Hepatocyte (in vitro differentiated cells): ENCODE measurements around the gene CNBD2. TPM values are rescaled to one million over a fixed set of nuclear protein-coding genes. Genes with fewer than 3 reads are reported as not detected.

Source experiments
- DNase-seq: peaks from one replicate; pipeline ENCODE4 v3.0.0-alpha.2; 2016; ENCODE audit warnings: low spot score
- H2AFZ ChIP-seq: fragments of 200-600 bp; sonication (generic); 2 replicates; pipeline ENCODE4 v1.6.0; 2016; ENCODE audit warnings: antibody characterized with exemption, mild to moderate bottlenecking
- H3K27ac ChIP-seq: fragments of 200-600 bp; sonication (generic); 2 replicates; pipeline ENCODE4 v1.5.1; 2016; ENCODE audit warnings: mild to moderate bottlenecking
- H3K27me3 ChIP-seq: fragments of 200-600 bp; sonication (generic); 2 replicates; pipeline ENCODE4 v1.6.1; 2016
- H3K36me3 ChIP-seq: fragments of 200-600 bp; sonication (generic); replicated peaks from 2 replicates; pipeline ENCODE4 v1.5.1; 2016; ENCODE audit warnings: low read depth; ENCODE audit not compliant: insufficient read depth
- H3K4me1 ChIP-seq: fragments of 200-600 bp; sonication (generic); 2 replicates; pipeline ENCODE4 v1.5.1; 2016; ENCODE audit warnings: mild to moderate bottlenecking, moderate library complexity; ENCODE audit not compliant: insufficient read depth
- H3K4me2 ChIP-seq: fragments of 200-600 bp; sonication (generic); 2 replicates; pipeline ENCODE4 v1.6.0; 2016
- H3K4me3 ChIP-seq: fragments of 200-600 bp; sonication (generic); 2 replicates; pipeline ENCODE4 v1.5.1; 2016; ENCODE audit warnings: mild to moderate bottlenecking
- H3K79me2 ChIP-seq: fragments of 200-600 bp; sonication (generic); 2 replicates; pipeline ENCODE4 v1.6.0; 2017; ENCODE audit warnings: mild to moderate bottlenecking
- H3K9me2 ChIP-seq: fragments of 200-600 bp; sonication (generic); replicated peaks from 2 replicates; pipeline ENCODE4 v1.6.0; 2017; ENCODE audit warnings: mild to moderate bottlenecking; ENCODE audit not compliant: insufficient read depth
- H3K9me3 ChIP-seq: fragments of 200-600 bp; sonication (generic); 2 replicates; pipeline ENCODE4 v1.5.1; 2016; ENCODE audit warnings: low read depth, mild to moderate bottlenecking
- H4K20me1 ChIP-seq: fragments of 200-600 bp; sonication (generic); 2 replicates; pipeline ENCODE4 v1.6.0; 2016; ENCODE audit warnings: mild to moderate bottlenecking; ENCODE audit not compliant: insufficient read depth, poor library complexity, severe bottlenecking
- CTCF ChIP-seq: fragments of 200-600 bp; sonication (generic); IDR thresholded peaks from 2 replicates; pipeline ENCODE4 v1.5.1; 2016; ENCODE audit warnings: antibody characterized with exemption, mild to moderate bottlenecking; ENCODE audit not compliant: poor library complexity
- EZH2 ChIP-seq: fragments of 200-600 bp; sonication (generic); IDR thresholded peaks from 2 replicates; pipeline ENCODE4 v1.6.1; 2016; ENCODE audit warnings: antibody characterized with exemption, mild to moderate bottlenecking, borderline replicate concordance
- EZH2phosphoT487 ChIP-seq: fragments of 200-600 bp; sonication (generic); IDR thresholded peaks from one replicate; pipeline ENCODE4 v1.6.1; 2018; ENCODE audit warnings: antibody characterized with exemption, mild to moderate bottlenecking, low read depth, moderate library complexity; ENCODE audit not compliant: unreplicated experiment, severe bottlenecking
- WGBS: methylation state at CpG from one replicate; pipeline ENCODE4 v1.1.6; 2016; ENCODE audit warnings: low lambda C conversion rate; ENCODE audit errors: missing lambda C conversion rate; 5-methylcytosine and 5-hydroxymethylcytosine counted together
- polyA plus RNA-seq: library from polyadenylated mRNA; unstranded; fragments of >200 nt; fragmentation: Nextera tagmentation; extraction: Ambion mirVana; gene quantifications from 2 replicates; pipeline ENCODE4 v1.2.1, GENCODE V29; 2016
- total RNA-seq: library from RNA; depleted of rRNA; stranded (reverse); fragments of >200 nt; gene quantifications from 2 replicates; pipeline ENCODE4 v1.2.3, GENCODE V29; 2014

Gene CNBD2
- total and polyA plus RNA-seq, 2 experiments from 2014 or later: 4.7 TPM; not detected in 1

GRCh38 chr20:36035745-36036144, 67.4 kb downstream of the CNBD2 start:
- no peak overlapping the region for H3K4me2 ChIP-seq
- H2AFZ ChIP-seq: no peak overlapping the region
- H3K79me2 ChIP-seq: no peaks in the 10 kb centered on the region
- H3K27ac ChIP-seq: no peak overlapping the region
- no peaks in the 10 kb centered on the region for H3K36me3 ChIP-seq
- H3K4me3 ChIP-seq: no peak overlapping the region
- TF ChIP-seq EZH2phosphoT487 (no peak), EZH2 (no peak), CTCF (no peak)
- H3K9me3 ChIP-seq: no peaks in the 10 kb centered on the region
- H4K20me1 ChIP-seq: no peaks in the 10 kb centered on the region
- no peaks in the 10 kb centered on the region for H3K9me2 ChIP-seq
- WGBS: 92% methylated on average over 2 of the region's 2 CpGs
- no peaks in the 10 kb centered on the region for H3K27me3 ChIP-seq
- H3K4me1 ChIP-seq: no peaks in the 10 kb centered on the region
- no peak for DNase-seq

- no peak for DNase-seq
- TF ChIP-seq EZH2phosphoT487 (no peak), CTCF (no peak), EZH2 (no peak)
- Histone ChIP-seq H3K4me2 (no peak overlapping the region), H3K27me3 (no peaks in the 10 kb centered on the region), H3K27ac (no peak overlapping the region), H3K79me2 (peaks cover 2% of the 10 kb centered on the region), H3K36me3 (no peaks in the 10 kb centered on the region), H3K9me2 (no peaks in the 10 kb centered on the region), H2AFZ (no peak overlapping the region), H3K4me1 (no peaks in the 10 kb centered on the region), H4K20me1 (no peaks in the 10 kb centered on the region), H3K4me3 (no peak overlapping the region), H3K9me3 (no peaks in the 10 kb centered on the region)
- WGBS: 77% methylated on average over 3 of the region's 3 CpGs
These were observed 68.3 kb downstream of the CNBD2 start for GRCh38 chr20:36036688-36037087.

- Histone ChIP-seq H3K9me2 (no peaks in the 10 kb centered on the region), H3K27me3 (no peaks in the 10 kb centered on the region), H2AFZ (no peak overlapping the region), H3K9me3 (no peaks in the 10 kb centered on the region), H3K4me2 (no peak overlapping the region), H4K20me1 (peaks cover 18% of the 10 kb centered on the region), H3K4me1 (no peaks in the 10 kb centered on the region), H3K27ac (no peak overlapping the region), H3K36me3 (no peaks in the 10 kb centered on the region), H3K4me3 (no peak overlapping the region), H3K79me2 (peaks cover 32% of the 10 kb centered on the region)
- TF ChIP-seq EZH2 (no peak), EZH2phosphoT487 (no peak), CTCF (no peak)
- WGBS: 93% methylated on average over 5 of the region's 5 CpGs
- no peak for DNase-seq
These were observed 72.2 kb downstream of the CNBD2 start for GRCh38 chr20:36040571-36040970.

GRCh38 chr20:36043441-36043840, 75.1 kb downstream of the CNBD2 start:
- WGBS: 99% methylated on average over 3 of the region's 3 CpGs
- peaks cover 46% of the 10 kb centered on the region for H4K20me1 ChIP-seq

More at GRCh38 chr20:36043441-36043840, 75.1 kb downstream of the CNBD2 start:
- H3K79me2 ChIP-seq: peaks cover 59% of the 10 kb centered on the region
- H3K9me2 ChIP-seq: no peaks in the 10 kb centered on the region
- no peaks in the 10 kb centered on the region for H3K4me1 ChIP-seq
- no peaks in the 10 kb centered on the region for H3K36me3 ChIP-seq
- no peak overlapping the region for H2AFZ ChIP-seq
- no peak overlapping the region for H3K27ac ChIP-seq
- H3K27me3 ChIP-seq: no peaks in the 10 kb centered on the region
- TF ChIP-seq CTCF (no peak), EZH2 (no peak), EZH2phosphoT487 (no peak)
- H3K9me3 ChIP-seq: no peaks in the 10 kb centered on the region
- H3K4me2 ChIP-seq: no peak overlapping the region
- no peak overlapping the region for H3K4me3 ChIP-seq
- no peak for DNase-seq
